GM06990 (cell line): Measurements from ENCODE around the gene RASA3.
"Not testable (repeated sequence)": the region's sequence is repeated elsewhere in the genome, so short reads cannot be mapped to it uniquely, and the experiment has no call there.

Experiments used
- DNase-seq: peaks from one replicate; pipeline ENCODE4 v3.0.0-alpha.2; 2011; ENCODE audit not compliant: insufficient read length; ENCODE audit errors: extremely low read depth
- H3K27me3 ChIP-seq: replicated peaks from 2 replicates; pipeline ENCODE4 v1.6.0; 2011; ENCODE audit warnings: low read length; ENCODE audit not compliant: control insufficient read depth, insufficient read depth
- H3K36me3 ChIP-seq: 2 replicates; pipeline ENCODE4 v1.5.1; 2011; ENCODE audit warnings: low read length; ENCODE audit not compliant: control insufficient read depth, insufficient read depth
- H3K4me3 ChIP-seq: replicated peaks from 2 replicates; pipeline ENCODE4 v1.5.1; 2011; ENCODE audit warnings: low read depth, mild to moderate bottlenecking, control low read depth, low read length
- CTCF ChIP-seq: IDR thresholded peaks from 2 replicates; pipeline ENCODE4 v1.5.1; 2011; ENCODE audit warnings: low read length, control low read depth, mild to moderate bottlenecking, inconsistent platforms; ENCODE audit not compliant: insufficient read depth, poor library complexity, severe bottlenecking

Gene RASA3

GRCh38 chr13:114164681-114165429 lies 32.4 kb upstream of the RASA3 start:
- Histone ChIP-seq H3K4me3 (no peak overlapping the region), H3K36me3 (no peaks in the 10 kb centered on the region), H3K27me3 (peaks cover 1% of the 10 kb centered on the region; the same call in 1 of the 2 replicates)
- DNase-seq: no peak
- TF ChIP-seq CTCF: no peak

- no peak for DNase-seq
- H3K4me3 ChIP-seq: no peak overlapping the region
- H3K27me3 ChIP-seq: peaks cover 1% of the 10 kb centered on the region; the same call in 1 of the 2 replicates
- TF ChIP-seq CTCF: no peak
- no peaks in the 10 kb centered on the region for H3K36me3 ChIP-seq
Observed at GRCh38 chr13:114164053-114164452, 31.6 kb upstream of the RASA3 start.

- TF ChIP-seq CTCF: no peak
- no peaks in the 10 kb centered on the region for H3K36me3 ChIP-seq
- no peak for DNase-seq
- H3K4me3 ChIP-seq: no peak overlapping the region
- peaks cover 1% of the 10 kb centered on the region; the same call in 1 of the 2 replicates for H3K27me3 ChIP-seq
Observed at GRCh38 chr13:114162533-114162922, 30.1 kb upstream of the RASA3 start.

GRCh38 chr13:114161644-114162532 lies 29.5 kb upstream of the RASA3 start:
- TF ChIP-seq CTCF: no peak
- DNase-seq: no peak
- H3K4me3 ChIP-seq: no peak overlapping the region
- H3K27me3 ChIP-seq: peaks cover 1% of the 10 kb centered on the region; the same call in 1 of the 2 replicates
- H3K36me3 ChIP-seq: no peaks in the 10 kb centered on the region

GRCh38 chr13:114161028-114161556 lies 28.7 kb upstream of the RASA3 start:
- no peak for TF ChIP-seq CTCF
- no peak for DNase-seq
- Histone ChIP-seq H3K36me3 (no peaks in the 10 kb centered on the region), H3K4me3 (no peak overlapping the region), H3K27me3 (peaks cover 1% of the 10 kb centered on the region; the same call in 1 of the 2 replicates)

- H3K36me3 ChIP-seq, DNase-seq, H3K27me3 ChIP-seq, H3K4me3 ChIP-seq: not testable (repeated sequence)
Observed at GRCh38 chr13:114158869-114159666, 26.6 kb upstream of the RASA3 start.
